Measurements from ENCODE around the gene NAT9.

The NAT9 gene

GRCh38 chr17:74785981-74786360 is 9.8 kb upstream of the NAT9 start:
- DNase-seq (ENCODE audit: low read depth) = no peak
- TF ChIP-seq CTCF (conservative IDR thresholded peaks at IDR 0.05; ENCODE audit: low read length) = no peak
- H3K4me3 ChIP-seq (ENCODE audit: low read length) = no peak overlapping the region

- TF ChIP-seq CTCF (conservative IDR thresholded peaks at IDR 0.05; ENCODE audit: low read length) = no peak
- no peak overlapping the region for H3K4me3 ChIP-seq (ENCODE audit: low read length)
- DNase-seq (ENCODE audit: low read depth) = no peak
Measured at GRCh38 chr17:74785096-74785980, 9.2 kb upstream of the NAT9 start.

- TF ChIP-seq CTCF (conservative IDR thresholded peaks at IDR 0.05; ENCODE audit: low read length) = no peak
- no peak overlapping the region for H3K4me3 ChIP-seq (ENCODE audit: low read length)
- DNase-seq (ENCODE audit: low read depth) = no peak
Measured at GRCh38 chr17:74784125-74784810, 8.1 kb upstream of the NAT9 start.

GRCh38 chr17:74782571-74782970 is 6.4 kb upstream of the NAT9 start:
- no peak for DNase-seq (ENCODE audit: low read depth)
- TF ChIP-seq CTCF (conservative IDR thresholded peaks at IDR 0.05; ENCODE audit: low read length) = no peak
- H3K4me3 ChIP-seq (ENCODE audit: low read length) = no peak overlapping the region

- no peak overlapping the region for H3K4me3 ChIP-seq (ENCODE audit: low read length)
- TF ChIP-seq CTCF (conservative IDR thresholded peaks at IDR 0.05; ENCODE audit: low read length) = peak; percentile 15; the same call in 1 of the 2 replicates
- no peak for DNase-seq (ENCODE audit: low read depth)
Measured at GRCh38 chr17:74780443-74781238, 4.5 kb upstream of the NAT9 start.

- TF ChIP-seq CTCF (conservative IDR thresholded peaks at IDR 0.05; ENCODE audit: low read length) = no peak
- DNase-seq (ENCODE audit: low read depth) = no peak
- H3K4me3 ChIP-seq (ENCODE audit: low read length) = no peak overlapping the region
Measured at GRCh38 chr17:74779948-74780400, 3.8 kb upstream of the NAT9 start.
